Measurements from ENCODE around the gene ARCN1.

- TF ChIP-seq, protein P1, sequence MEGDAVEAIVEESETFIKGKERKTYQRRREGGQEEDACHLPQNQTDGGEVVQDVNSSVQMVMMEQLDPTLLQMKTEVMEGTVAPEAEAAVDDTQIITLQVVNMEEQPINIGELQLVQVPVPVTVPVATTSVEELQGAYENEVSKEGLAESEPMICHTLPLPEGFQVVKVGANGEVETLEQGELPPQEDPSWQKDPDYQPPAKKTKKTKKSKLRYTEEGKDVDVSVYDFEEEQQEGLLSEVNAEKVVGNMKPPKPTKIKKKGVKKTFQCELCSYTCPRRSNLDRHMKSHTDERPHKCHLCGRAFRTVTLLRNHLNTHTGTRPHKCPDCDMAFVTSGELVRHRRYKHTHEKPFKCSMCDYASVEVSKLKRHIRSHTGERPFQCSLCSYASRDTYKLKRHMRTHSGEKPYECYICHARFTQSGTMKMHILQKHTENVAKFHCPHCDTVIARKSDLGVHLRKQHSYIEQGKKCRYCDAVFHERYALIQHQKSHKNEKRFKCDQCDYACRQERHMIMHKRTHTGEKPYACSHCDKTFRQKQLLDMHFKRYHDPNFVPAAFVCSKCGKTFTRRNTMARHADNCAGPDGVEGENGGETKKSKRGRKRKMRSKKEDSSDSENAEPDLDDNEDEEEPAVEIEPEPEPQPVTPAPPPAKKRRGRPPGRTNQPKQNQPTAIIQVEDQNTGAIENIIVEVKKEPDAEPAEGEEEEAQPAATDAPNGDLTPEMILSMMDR (IDR thresholded peaks at IDR 0.05) = no peak
- TF ChIP-seq POLR2A (IDR thresholded peaks at IDR 0.05) = no peak
Measured at GRCh38 chr11:118528511-118528910, 43.7 kb upstream of the ARCN1 start.
